IMR-90 (cell line): Measurements from ENCODE around the gene SEMA5A. TPM values are rescaled to one million over a fixed set of nuclear protein-coding genes. Genes with fewer than 3 reads are reported as not detected.

Experiments
- ATAC-seq: fragments of 200-7000 bp; cut with Tn5 transposase; 2 replicates; pipeline ENCODE4 v1.9.1; 2020; ENCODE audit warnings: low read depth, mild to moderate bottlenecking, moderate library complexity
- BruUV-seq: library from RNA; stranded (reverse); fragments of 400-500 nt; replicated peaks from 2 replicates; lab custom pipeline; 2021; lab: Mats Ljungman, UMichigan
- CTCF ChIA-PET: fragments of 300-600 bp; formaldehyde crosslinking; extraction: SDS; loops from one replicate; lab custom pipeline; 2021; ENCODE audit warnings: antibody characterized with exemption; lab: Yijun Ruan, JAX
- POLR2A ChIA-PET: fragments of 300-600 bp; sonication (Branson Sonifier 250); formaldehyde crosslinking; loops from one replicate; lab custom pipeline; 2022; ENCODE audit warnings: antibody characterized with exemption; ENCODE audit not compliant: unreplicated experiment; lab: Charles Lee
- DNase-seq: peaks from one replicate; pipeline ENCODE4 v3.0.0; 2013
- H2AFZ ChIP-seq: replicated peaks from 2 replicates; pipeline ENCODE3; 2013; ENCODE audit warnings: low read length, mild to moderate bottlenecking; ENCODE audit not compliant: poor library complexity
- H2AK5ac ChIP-seq: 2 replicates; pipeline ENCODE4 v1.6.1; 2013; ENCODE audit warnings: low read depth, low read length, inconsistent platforms
- H2AK9ac ChIP-seq: replicated peaks from 2 replicates; pipeline ENCODE3; 2013; ENCODE audit warnings: mild to moderate bottlenecking, low read depth, low read length, moderate library complexity; ENCODE audit not compliant: poor library complexity
- H2BK120ac ChIP-seq: 2 replicates; pipeline ENCODE4 v1.6.1; 2013; ENCODE audit warnings: low read depth, low read length, inconsistent platforms
- H2BK15ac ChIP-seq: 3 replicates; pipeline ENCODE4 v1.6.1; 2013; ENCODE audit warnings: low read depth, low read length, inconsistent platforms
- H2BK20ac ChIP-seq: 2 replicates; pipeline ENCODE4 v1.6.1; 2013; ENCODE audit warnings: low read depth, mild to moderate bottlenecking, inconsistent platforms, low read length, moderate library complexity
- H2BK5ac ChIP-seq: 2 replicates; pipeline ENCODE4 v1.6.1; 2013; ENCODE audit warnings: mild to moderate bottlenecking, low read depth, low read length, inconsistent platforms; ENCODE audit not compliant: poor library complexity, severe bottlenecking
- H3K14ac ChIP-seq: replicated peaks from 2 replicates; pipeline ENCODE4 v1.6.1; 2013; ENCODE audit warnings: low read depth, low read length, inconsistent platforms
- H3K18ac ChIP-seq: 2 replicates; pipeline ENCODE4 v1.6.1; 2013; ENCODE audit warnings: low read depth, low read length, control low read depth
- H3K23ac ChIP-seq: 2 replicates; pipeline ENCODE4 v1.6.1; 2013; ENCODE audit warnings: low read depth, low read length, inconsistent platforms
- H3K27ac ChIP-seq: 2 replicates; pipeline ENCODE4 v1.5.1; 2013; ENCODE audit warnings: mild to moderate bottlenecking, control low read depth, low read length; ENCODE audit not compliant: insufficient read depth
- H3K27me3 ChIP-seq: 2 replicates; pipeline ENCODE4 v1.6.1; 2013; ENCODE audit warnings: low read length; ENCODE audit not compliant: control insufficient read depth, insufficient read depth
- H3K36me3 ChIP-seq: 2 replicates; pipeline ENCODE4 v1.6.1; 2013; ENCODE audit warnings: low read length, mixed read lengths; ENCODE audit not compliant: control insufficient read depth, insufficient read depth
- H3K4ac ChIP-seq: 2 replicates; pipeline ENCODE4 v1.6.1; 2013; ENCODE audit warnings: low read depth, low read length, inconsistent platforms
- H3K4me1 ChIP-seq: 2 replicates; pipeline ENCODE4 v1.6.1; 2013; ENCODE audit warnings: low read length, mixed read lengths; ENCODE audit not compliant: control insufficient read depth, insufficient read depth
- H3K4me2 ChIP-seq: 2 replicates; pipeline ENCODE4 v1.6.1; 2013; ENCODE audit warnings: low read depth, mild to moderate bottlenecking, control low read depth, low read length, moderate library complexity
- H3K4me3 ChIP-seq: 2 replicates; pipeline ENCODE4 v1.5.1; 2013; ENCODE audit warnings: low read depth, mild to moderate bottlenecking, control low read depth, low read length, moderate library complexity; ENCODE audit not compliant: insufficient read depth
- H3K56ac ChIP-seq: 2 replicates; pipeline ENCODE4 v1.6.1; 2013; ENCODE audit warnings: low read length, inconsistent platforms; ENCODE audit not compliant: insufficient read depth; ENCODE audit errors: extremely low read depth
- H3K79me1 ChIP-seq, 2 experiments: 2 replicates each; pipeline ENCODE4 v1.6.1; 2013; ENCODE audit warnings: low read length in 2 of 2, inconsistent platforms in 1 of 2, low read depth in 1 of 2
- H3K9ac ChIP-seq: 2 replicates; pipeline ENCODE4 v1.6.1; 2013; ENCODE audit warnings: low read depth, low read length, control low read depth
- H3K9me1 ChIP-seq: 2 replicates; pipeline ENCODE4 v1.6.1; 2013; ENCODE audit warnings: low read length, inconsistent platforms; ENCODE audit not compliant: insufficient read depth
- H3K9me3 ChIP-seq: 2 replicates; pipeline ENCODE4 v1.6.1; 2013; ENCODE audit warnings: low read length; ENCODE audit not compliant: control insufficient read depth, insufficient read depth
- H4K20me1 ChIP-seq: 2 replicates; pipeline ENCODE4 v1.6.1; 2013; ENCODE audit warnings: low read length, inconsistent platforms; ENCODE audit not compliant: insufficient read depth
- H4K5ac ChIP-seq: 2 replicates; pipeline ENCODE4 v1.6.1; 2013; ENCODE audit warnings: mild to moderate bottlenecking, low read depth, low read length, control low read depth
- H4K8ac ChIP-seq, 2 experiments: 2 replicates each; pipeline ENCODE4 v1.6.1; 2013; ENCODE audit warnings: low read depth in 2 of 2, low read length in 2 of 2, control low read depth in 1 of 2, inconsistent platforms in 1 of 2
- H4K91ac ChIP-seq: 2 replicates; pipeline ENCODE4 v1.6.1; 2013; ENCODE audit warnings: low read depth, low read length, inconsistent platforms; ENCODE audit not compliant: insufficient read depth
- BHLHE40 ChIP-seq: fragments of 150-350 bp; IDR thresholded peaks from 2 replicates; pipeline ENCODE4 v1.6.1; 2016; ENCODE audit warnings: mild to moderate bottlenecking, low read depth, low read length
- MXI1 ChIP-seq: IDR thresholded peaks from 2 replicates; pipeline ENCODE4 v1.6.1; 2012; ENCODE audit warnings: low read depth, mild to moderate bottlenecking, low read length, moderate library complexity, borderline replicate concordance
- NFE2L2 ChIP-seq: fragments of 150-350 bp; IDR thresholded peaks from 2 replicates; pipeline ENCODE4 v1.6.1; 2016; ENCODE audit warnings: low read depth, mild to moderate bottlenecking, low read length
- POLR2A ChIP-seq: IDR thresholded peaks from 2 replicates; pipeline ENCODE4 v1.6.1; 2012; ENCODE audit warnings: mild to moderate bottlenecking, low read depth, low read length
- RAD21 ChIP-seq: IDR thresholded peaks from 2 replicates; pipeline ENCODE4 v1.6.1; 2012; ENCODE audit warnings: low read length, improper control_type of control experiment
- RFX5 ChIP-seq: IDR thresholded peaks from 2 replicates; pipeline ENCODE4 v1.8.0; 2012; ENCODE audit warnings: low read depth, mild to moderate bottlenecking, low read length, moderate library complexity
- WGBS, 2 experiments: methylation state at CpG; one replicate each; pipeline versions ENCODE4 v1.1.5 to v1.1.7; 2013; ENCODE audit warnings: missing lambda C conversion rate in 2 of 2; ENCODE audit not compliant: insufficient read length in 1 of 2; ENCODE audit errors: extremely low coverage in 2 of 2; 5-methylcytosine and 5-hydroxymethylcytosine counted together
- dilution Hi-C: fragments of 300-500 bp; cut with HindIII; formaldehyde crosslinking; loops from one replicate; pipeline ENCODE4 v1.14.3; 2018; ENCODE audit warnings: low sequenced_read_pairs; ENCODE audit not compliant: unreplicated experiment
- in situ Hi-C: fragments of 300-500 bp; cut with MboI; formaldehyde crosslinking; loops from 3 replicates; pipeline ENCODE4 v1.14.3; 2019; ENCODE audit warnings: low sequenced_read_pairs, inconsistent platforms, mixed read lengths
- intact Hi-C: fragments of 100-400 bp; cut with micrococcal nuclease; formaldehyde crosslinking; loops from 2 replicates; pipeline ENCODE4 v1.10.0; 2022
- polyA plus RNA-seq, 3 experiments: library from polyadenylated mRNA; depleted of rRNA; stranded (reverse); fragments of >200 nt; gene quantifications; 2 replicates each; pipeline ENCODE4 v1.2.3, GENCODE V29; 2012; ENCODE audit warnings: low replicate concordance in 1 of 3
- total RNA-seq: library from RNA; depleted of rRNA; stranded (reverse); fragments of >200 nt; gene quantifications from 2 replicates; pipeline ENCODE4 v1.2.3, GENCODE V29; 2012

SEMA5A gene
- total and polyA plus RNA-seq, 2 of the 4 experiments (the other 2 are of a cell fraction), result 8.2 to 9.9 TPM

- H3K56ac ChIP-seq, result peak overlapping the region; percentile 39; the same call in 1 of the 2 replicates
- peak overlapping the region; percentile 70 for H2BK5ac ChIP-seq
- H3K14ac ChIP-seq, result peak overlapping the region; percentile 64
- no peak overlapping the region for H2AK9ac ChIP-seq
- peak overlapping the region; percentile 78 for H4K91ac ChIP-seq
- no peaks in the 10 kb centered on the region for H3K36me3 ChIP-seq
- H2AK5ac ChIP-seq, result peak overlapping the region; percentile 48; the same call in 1 of the 2 replicates
- H4K8ac ChIP-seq, result peak overlapping the region; percentile 44 to 89
- H2AFZ ChIP-seq, result no peak overlapping the region
- peak overlapping the region; percentile 89 for H3K4me2 ChIP-seq
- ChIA-PET CTCF (interaction anchor here (0.6 to 1.3 kb wide), 3 partner anchors 12 to 200 kb away, joined by 3 to 5 read pairs (median 3); no protein-coding TSS in a partner anchor), POLR2A (no interaction called here)
- H2BK15ac ChIP-seq, result peak overlapping the region; percentile 58; the same call in 1 of the 3 replicates
- H2BK120ac ChIP-seq, result peak overlapping the region; percentile 85
- peak; percentile 85 for ATAC-seq
- H4K20me1 ChIP-seq, result no peaks in the 10 kb centered on the region; the same call in 1 of the 2 replicates
- no peaks in the 10 kb centered on the region for H3K27me3 ChIP-seq
- H3K9ac ChIP-seq, result no peak overlapping the region
- H3K4me3 ChIP-seq, result no peak overlapping the region
- dilution Hi-C loops (no loop called here), intact Hi-C loops (no loop called here), in situ Hi-C loops (no loop called here)
- H3K18ac ChIP-seq, result peak overlapping the region; percentile 95
- H3K23ac ChIP-seq, result peak overlapping the region; percentile 78
- H3K9me1 ChIP-seq, result peaks cover 11% of the 10 kb centered on the region
- no TSS peak for BruUV-seq
- peak; percentile 64 for DNase-seq
- peaks cover 18% of the 10 kb centered on the region for H3K4me1 ChIP-seq
- peaks cover 21 to 60% of the 10 kb centered on the region in 2 experiments; a peak in 3 of 4 replicates for H3K79me1 ChIP-seq
- TF ChIP-seq POLR2A (no peak), BHLHE40 (no peak), RFX5 (no peak), MXI1 (no peak), NFE2L2 (no peak), RAD21 (no peak)
- H4K5ac ChIP-seq, result peak overlapping the region; percentile 93; the same call in 1 of the 2 replicates
- 71% methylated on average over 1 of the region's 3 CpGs; no CpG with 5 or more reads in 1 of the 2 experiments for WGBS, 2 experiments
- peak overlapping the region; percentile 37; the same call in 1 of the 2 replicates for H3K27ac ChIP-seq
- no peaks in the 10 kb centered on the region for H3K9me3 ChIP-seq
- H2BK20ac ChIP-seq, result peak overlapping the region; percentile 87
- peak overlapping the region; percentile 84 for H3K4ac ChIP-seq
Measured at GRCh38 chr5:9343146-9343850, 202.6 kb downstream of the SEMA5A start.
